ENCODE results near the gene DENND4C. TPM values are rescaled to one million over a fixed set of nuclear protein-coding genes. Genes with fewer than 3 reads are reported as not detected.
"Not testable (repeated sequence)": the region's sequence is repeated elsewhere in the genome, so short reads cannot be mapped to it uniquely, and the experiment has no call there.

The DENND4C gene
- total RNA-seq, 1 donor = 65.1 TPM

- H3K27ac ChIP-seq (ENCODE audit: low read depth, low read length) = no peak overlapping the region
- H3K9me3 ChIP-seq (ENCODE audit: low read depth, low read length) = no peaks in the 10 kb centered on the region
- DNase-seq (ENCODE audit: insufficient read length, low spot score, missing footprints) = no peak
- no peaks in the 10 kb centered on the region for H3K4me1 ChIP-seq (ENCODE audit: insufficient read depth, low read length)
- H2AFZ ChIP-seq (ENCODE audit: low read length) = no peak overlapping the region
- H3K79me2 ChIP-seq (ENCODE audit: insufficient read depth, low read length) = peaks cover 88% of the 10 kb centered on the region
- H3K4me2 ChIP-seq (ENCODE audit: insufficient read depth, low read length) = no peak overlapping the region
- peaks cover 24% of the 10 kb centered on the region for H4K20me1 ChIP-seq (ENCODE audit: insufficient read depth, low read length)
- no peaks in the 10 kb centered on the region for H3K36me3 ChIP-seq (ENCODE audit: insufficient read depth, low read length)
- H3K4me3 ChIP-seq (ENCODE audit: insufficient read depth, low read length) = no peak overlapping the region
- no peaks in the 10 kb centered on the region for H3K27me3 ChIP-seq (ENCODE audit: insufficient read depth, low read length)
- no peak for TF ChIP-seq CTCF (IDR thresholded peaks at IDR 0.05; ENCODE audit: extremely low read depth, low read depth, low read length)
Measured at GRCh38 chr9:19241728-19242127, 11.2 kb downstream of the DENND4C start.

- Histone ChIP-seq H3K79me2 (ENCODE audit: insufficient read depth, low read length) (peaks cover 92% of the 10 kb centered on the region), H4K20me1 (ENCODE audit: insufficient read depth, low read length) (peaks cover 30% of the 10 kb centered on the region)
Measured at GRCh38 chr9:19243366-19244033, 13.0 kb downstream of the DENND4C start.

GRCh38 chr9:19246891-19247290 lies 16.4 kb downstream of the DENND4C start:
- no peak for TF ChIP-seq CTCF (IDR thresholded peaks at IDR 0.05; ENCODE audit: extremely low read depth, low read depth, low read length)
- H3K4me3 ChIP-seq (ENCODE audit: insufficient read depth, low read length) = no peak overlapping the region
- DNase-seq (ENCODE audit: insufficient read length, low spot score, missing footprints) = no peak
- no peak overlapping the region for H3K4me2 ChIP-seq (ENCODE audit: insufficient read depth, low read length)
- H4K20me1 ChIP-seq (ENCODE audit: insufficient read depth, low read length) = peaks cover 22% of the 10 kb centered on the region
- no peaks in the 10 kb centered on the region for H3K36me3 ChIP-seq (ENCODE audit: insufficient read depth, low read length)
- no peaks in the 10 kb centered on the region for H3K4me1 ChIP-seq (ENCODE audit: insufficient read depth, low read length)
- H3K27ac ChIP-seq (ENCODE audit: low read depth, low read length) = no peak overlapping the region
- peaks cover 90% of the 10 kb centered on the region for H3K79me2 ChIP-seq (ENCODE audit: insufficient read depth, low read length)
- H3K27me3 ChIP-seq (ENCODE audit: insufficient read depth, low read length) = no peaks in the 10 kb centered on the region
- H2AFZ ChIP-seq (ENCODE audit: low read length) = no peak overlapping the region
- no peaks in the 10 kb centered on the region for H3K9me3 ChIP-seq (ENCODE audit: low read depth, low read length)

More at GRCh38 chr9:19243366-19244033, 13.0 kb downstream of the DENND4C start:
- no peak for TF ChIP-seq CTCF (IDR thresholded peaks at IDR 0.05; ENCODE audit: extremely low read depth, low read depth, low read length)
- no peak overlapping the region for H3K27ac ChIP-seq (ENCODE audit: low read depth, low read length)
- H3K4me3 ChIP-seq (ENCODE audit: insufficient read depth, low read length) = no peak overlapping the region
- no peak overlapping the region for H3K4me2 ChIP-seq (ENCODE audit: insufficient read depth, low read length)
- H3K27me3 ChIP-seq (ENCODE audit: insufficient read depth, low read length) = no peaks in the 10 kb centered on the region
- no peaks in the 10 kb centered on the region for H3K4me1 ChIP-seq (ENCODE audit: insufficient read depth, low read length)
- no peaks in the 10 kb centered on the region for H3K36me3 ChIP-seq (ENCODE audit: insufficient read depth, low read length)
- no peaks in the 10 kb centered on the region for H3K9me3 ChIP-seq (ENCODE audit: low read depth, low read length)
- H2AFZ ChIP-seq (ENCODE audit: low read length) = no peak overlapping the region
- no peak for DNase-seq (ENCODE audit: insufficient read length, low spot score, missing footprints)

- no peak for DNase-seq (ENCODE audit: insufficient read length, low spot score, missing footprints)
- H3K27ac ChIP-seq (ENCODE audit: low read depth, low read length) = no peak overlapping the region
- H3K4me3 ChIP-seq (ENCODE audit: insufficient read depth, low read length) = no peak overlapping the region
- no peaks in the 10 kb centered on the region for H3K9me3 ChIP-seq (ENCODE audit: low read depth, low read length)
- H3K36me3 ChIP-seq (ENCODE audit: insufficient read depth, low read length) = no peaks in the 10 kb centered on the region
- H3K4me2 ChIP-seq (ENCODE audit: insufficient read depth, low read length) = no peak overlapping the region
- H4K20me1 ChIP-seq (ENCODE audit: insufficient read depth, low read length) = peaks cover 28% of the 10 kb centered on the region
- peaks cover 90% of the 10 kb centered on the region for H3K79me2 ChIP-seq (ENCODE audit: insufficient read depth, low read length)
- no peak overlapping the region for H2AFZ ChIP-seq (ENCODE audit: low read length)
- no peak for TF ChIP-seq CTCF (IDR thresholded peaks at IDR 0.05; ENCODE audit: extremely low read depth, low read depth, low read length)
- H3K27me3 ChIP-seq (ENCODE audit: insufficient read depth, low read length) = no peaks in the 10 kb centered on the region
- no peaks in the 10 kb centered on the region for H3K4me1 ChIP-seq (ENCODE audit: insufficient read depth, low read length)
Measured at GRCh38 chr9:19247420-19247819, 16.9 kb downstream of the DENND4C start.

- H3K36me3 ChIP-seq (ENCODE audit: insufficient read depth, low read length); H2AFZ ChIP-seq (ENCODE audit: low read length); H3K27me3 ChIP-seq (ENCODE audit: insufficient read depth, low read length); H3K4me3 ChIP-seq (ENCODE audit: insufficient read depth, low read length); H3K27ac ChIP-seq (ENCODE audit: low read depth, low read length); H3K9me3 ChIP-seq (ENCODE audit: low read depth, low read length); H3K4me1 ChIP-seq (ENCODE audit: insufficient read depth, low read length); H3K4me2 ChIP-seq (ENCODE audit: insufficient read depth, low read length); DNase-seq (ENCODE audit: insufficient read length, low spot score, missing footprints): not testable (repeated sequence)
- Histone ChIP-seq H4K20me1 (ENCODE audit: insufficient read depth, low read length) (peaks cover 41% of the 10 kb centered on the region), H3K79me2 (ENCODE audit: insufficient read depth, low read length) (peaks cover 89% of the 10 kb centered on the region)
Measured at GRCh38 chr9:19250346-19250745, 19.9 kb downstream of the DENND4C start.

- H3K79me2 ChIP-seq (ENCODE audit: insufficient read depth, low read length) = peaks cover 87% of the 10 kb centered on the region
- H3K9me3 ChIP-seq (ENCODE audit: low read depth, low read length); H3K4me3 ChIP-seq (ENCODE audit: insufficient read depth, low read length); H3K4me2 ChIP-seq (ENCODE audit: insufficient read depth, low read length); H3K27ac ChIP-seq (ENCODE audit: low read depth, low read length); H3K36me3 ChIP-seq (ENCODE audit: insufficient read depth, low read length); DNase-seq (ENCODE audit: insufficient read length, low spot score, missing footprints); H3K4me1 ChIP-seq (ENCODE audit: insufficient read depth, low read length); H2AFZ ChIP-seq (ENCODE audit: low read length); H3K27me3 ChIP-seq (ENCODE audit: insufficient read depth, low read length): not testable (repeated sequence)
- H4K20me1 ChIP-seq (ENCODE audit: insufficient read depth, low read length) = peaks cover 44% of the 10 kb centered on the region
Measured at GRCh38 chr9:19251203-19251602, 20.7 kb downstream of the DENND4C start.

Measured in osteoblast (primary cell).